HepG2 (cell line): ENCODE measurements around the gene DIPK1C.

Source experiments
- BHLHE40 ChIP-seq: IDR thresholded peaks from 2 replicates; pipeline ENCODE4 v1.6.1; 2011; ENCODE audit warnings: low read length, improper control_type of control experiment
- CTCF ChIP-seq: sonication (generic); formaldehyde crosslinking; IDR thresholded peaks from 2 replicates; pipeline ENCODE4 v1.5.0; 2020; ENCODE audit warnings: mild to moderate bottlenecking, missing genetic modification reagents, moderate library complexity
- EZH2 ChIP-seq: conservative IDR thresholded peaks from 2 replicates; pipeline ENCODE4 v1.6.1; 2012; ENCODE audit warnings: mild to moderate bottlenecking, low read depth, low read length, moderate library complexity
- MAFK ChIP-seq, 2 experiments: IDR thresholded peaks in 1 of 2; conservative IDR thresholded peaks in 1 of 2; 2 replicates each; pipeline ENCODE4 v1.6.1; 2011; ENCODE audit warnings: improper control_type of control experiment in 2 of 2, low read length in 2 of 2
- MAX ChIP-seq: IDR thresholded peaks from 2 replicates; pipeline ENCODE4 v1.6.1; 2012; ENCODE audit warnings: inconsistent platforms
- PHF8 ChIP-seq: sonication (generic); formaldehyde crosslinking; IDR thresholded peaks from 2 replicates; pipeline ENCODE4 v1.5.0; 2020; ENCODE audit warnings: missing genetic modification reagents
- RERE ChIP-seq: IDR thresholded peaks from 2 replicates; pipeline ENCODE4 v1.6.1; 2016; ENCODE audit warnings: low read depth, missing genetic modification reagents, missing compliant biosample characterization
- USF2 ChIP-seq, 2 experiments: sonication (generic) in 1 of 2; formaldehyde crosslinking in 1 of 2; IDR thresholded peaks; 2 replicates each; pipeline versions ENCODE4 v1.5.1 to v1.6.1; 2011 to 2020; ENCODE audit warnings: borderline replicate concordance in 1 of 2, low read depth in 1 of 2, low read length in 1 of 2, mild to moderate bottlenecking in 1 of 2, missing genetic modification reagents in 1 of 2, moderate library complexity in 1 of 2
- ZBTB49 ChIP-seq: sonication (generic); formaldehyde crosslinking; IDR thresholded peaks from 2 replicates; pipeline ENCODE4 v1.4.0; 2020; ENCODE audit warnings: missing genetic modification reagents, borderline replicate concordance
- ZFYVE20 ChIP-seq: sonication (generic); formaldehyde crosslinking; IDR thresholded peaks from 2 replicates; pipeline ENCODE4 v1.8.0; 2023; ENCODE audit warnings: low read depth, mild to moderate bottlenecking, moderate library complexity, missing genetic modification reagents, borderline replicate concordance
- ZNF546 ChIP-seq: sonication (generic); formaldehyde crosslinking; conservative IDR thresholded peaks from 2 replicates; pipeline ENCODE4 v1.8.1; 2023; ENCODE audit warnings: mild to moderate bottlenecking, missing genetic modification reagents

- no peak for TF ChIP-seq CTCF (CRISPR knock-in tag)
- TF ChIP-seq PHF8 (CRISPR knock-in tag) = no peak
- TF ChIP-seq EZH2 = no peak
- TF ChIP-seq RERE (CRISPR knock-in tag) = no peak
- TF ChIP-seq BHLHE40 = no peak
- TF ChIP-seq MAFK (conservative IDR thresholded peaks at IDR 0.05 in 1 of 2, IDR thresholded peaks at IDR 0.05 in 1 of 2; ENCODE audit: low read length in 2 of 2) = no peak
- TF ChIP-seq USF2 (IDR thresholded peaks at IDR 0.05; ENCODE audit: low read depth, low read length) = no peak
- TF ChIP-seq USF2 (CRISPR knock-in tag; IDR thresholded peaks at IDR 0.05; ENCODE audit: borderline replicate concordance) = no peak
- TF ChIP-seq ZFYVE20 (CRISPR knock-in tag) = no peak
- TF ChIP-seq ZNF546 (CRISPR knock-in tag) = no peak
- TF ChIP-seq MAX = no peak
- TF ChIP-seq ZBTB49 = no peak
Measured at GRCh38 chr18:74478880-74479279, 21.8 kb upstream of the DIPK1C start.
